ENCODE data around the gene SEC23B. TPM values are rescaled to one million over a fixed set of nuclear protein-coding genes. Genes with fewer than 3 reads are reported as not detected.

Gene SEC23B
- polyA plus RNA-seq, 2 of the 4 experiments (the other 2 are of a cell fraction), result 71.4 to 158 TPM

GRCh38 chr20:18566892-18567738 is 59.4 kb downstream of the SEC23B start, which contains the start of gene SMIM26 (continued):
- TF ChIP-seq, protein P1, sequence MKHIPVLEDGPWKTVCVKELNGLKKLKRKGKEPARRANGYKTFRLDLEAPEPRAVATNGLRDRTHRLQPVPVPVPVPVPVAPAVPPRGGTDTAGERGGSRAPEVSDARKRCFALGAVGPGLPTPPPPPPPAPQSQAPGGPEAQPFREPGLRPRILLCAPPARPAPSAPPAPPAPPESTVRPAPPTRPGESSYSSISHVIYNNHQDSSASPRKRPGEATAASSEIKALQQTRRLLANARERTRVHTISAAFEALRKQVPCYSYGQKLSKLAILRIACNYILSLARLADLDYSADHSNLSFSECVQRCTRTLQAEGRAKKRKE (CRISPR knock-in tag; IDR thresholded peaks at IDR 0.05; ENCODE audit: low read depth), result no peak
- TF ChIP-seq HEYL (CRISPR knock-in tag; IDR thresholded peaks at IDR 0.05) (no peak), CHD2 (IDR thresholded peaks at IDR 0.05; ENCODE audit: low read length, partially characterized antibody) (no peak), FOSB (CRISPR knock-in tag; IDR thresholded peaks at IDR 0.05) (no peak), EHF (CRISPR knock-in tag; IDR thresholded peaks at IDR 0.05) (peak; percentile 33; the same call in 1 of the 2 replicates), RCOR1 (IDR thresholded peaks at IDR 0.05; ENCODE audit: low read depth, low read length) (no peak), HOXB13 (CRISPR knock-in tag; IDR thresholded peaks at IDR 0.05; ENCODE audit: low read depth) (no peak), KDM5A (IDR thresholded peaks at IDR 0.05) (peak; percentile 56), JUNB (IDR thresholded peaks at IDR 0.05) (no peak), MAFK (IDR thresholded peaks at IDR 0.05; ENCODE audit: partially characterized antibody) (no peak), E2F6 (IDR thresholded peaks at IDR 0.05; ENCODE audit: borderline replicate concordance, low read depth) (peak; percentile 88), MYC (IDR thresholded peaks at IDR 0.05; ENCODE audit: borderline replicate concordance, low read length) (peak; percentile 82)

DNA sequence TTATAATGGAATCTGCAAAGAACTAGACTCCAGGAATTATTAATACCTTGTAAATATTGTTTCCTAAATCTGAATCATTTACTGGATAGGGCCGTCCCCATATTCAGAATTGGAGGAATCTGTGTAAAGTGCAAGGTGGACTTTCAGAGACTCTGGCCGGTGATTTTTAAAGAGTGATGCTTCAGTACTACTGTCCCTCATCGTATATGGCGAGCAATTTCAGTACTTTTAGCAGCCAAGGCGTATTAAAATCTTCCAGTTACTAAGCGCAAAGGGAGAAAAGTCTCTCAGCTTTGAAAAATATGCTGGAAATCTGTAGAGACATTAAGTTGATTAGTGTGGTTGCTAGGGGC is 60.0 kb downstream of the SEC23B start:
- Histone ChIP-seq H3K27ac (peak overlapping the region; percentile 85 to 94), H3K4me3 (peak overlapping the region; percentile 65), H3K4me2 (peak overlapping the region; percentile 78), H3K4me1 (peaks cover 12% of the 10 kb centered on the region; the same call in 1 of the 3 replicates), H3K9me3 (no peaks in the 10 kb centered on the region)
- ChIA-PET POLR2A (interaction anchor here (2.5 kb wide), 1 partner anchor 60 kb away, joined by 16 read pairs; the partner anchor contains the start of gene SEC23B), CTCF (no interaction called here)
- WGBS (ENCODE audit: missing lambda C conversion rate), result 4% methylated on average over 6 of the region's 6 CpGs
- DNase-seq (ENCODE audit: low read depth in 1 of 2, low spot score in 1 of 2) (peak in 1 of 2 experiments; percentile 26), ATAC-seq (peak; percentile 54 to 63; a peak in 5 of 6 replicates), FAIRE-seq (no peak)
- TF ChIP-seq KDM5A (IDR thresholded peaks at IDR 0.05), result peak; percentile 17; the same call in 1 of the 2 replicates
- 0 out of 2 replicates have a peak, but pooled peaks have one; percentile 39 for TF ChIP-seq PHF8 (IDR thresholded peaks at IDR 0.05; ENCODE audit: borderline replicate concordance, low read depth)
- no peak for TF ChIP-seq HES2 (IDR thresholded peaks at IDR 0.05)

- Histone ChIP-seq H3K27ac (no peak overlapping the region), H3K4me3 (no peak overlapping the region), H3K9me3 (no peaks in the 10 kb centered on the region), H3K4me2 (no peak overlapping the region), H3K4me1 (peaks cover 12% of the 10 kb centered on the region; the same call in 1 of the 3 replicates)
- WGBS (ENCODE audit: missing lambda C conversion rate), result 89% methylated on average over 2 of the region's 2 CpGs
- POLR2A ChIA-PET, result interaction anchor here (0.6 to 1.9 kb wide), 2 partner anchors 9 to 1166 kb away, joined by 3 to 5 read pairs; no protein-coding TSS in a partner anchor
- TF ChIP-seq TP53 (CRISPR knock-in tag; IDR thresholded peaks at IDR 0.05) (no peak), ZSCAN20 (CRISPR knock-in tag; IDR thresholded peaks at IDR 0.05) (no peak), EHMT2 (IDR thresholded peaks at IDR 0.05; ENCODE audit: low read depth) (no peak), CHD4 (IDR thresholded peaks at IDR 0.05; ENCODE audit: borderline replicate concordance) (no peak), BCL3 (IDR thresholded peaks at IDR 0.05) (no peak), ESRRA (IDR thresholded peaks at IDR 0.05; ENCODE audit: borderline replicate concordance, low read length) (no peak), RAD21 (conservative IDR thresholded peaks at IDR 0.05 in 1 of 2, IDR thresholded peaks at IDR 0.05 in 1 of 2) (no peak), MAX (IDR thresholded peaks at IDR 0.05) (no peak), CHD2 (IDR thresholded peaks at IDR 0.05; ENCODE audit: low read length, partially characterized antibody) (no peak), CBX2 (IDR thresholded peaks at IDR 0.05; ENCODE audit: borderline replicate concordance, low read depth) (no peak), EHF (CRISPR knock-in tag; IDR thresholded peaks at IDR 0.05) (no peak), ZFP36 (IDR thresholded peaks at IDR 0.05; ENCODE audit: borderline replicate concordance, partially characterized antibody) (no peak), NFE2L2 (conservative IDR thresholded peaks at IDR 0.05; ENCODE audit: low read length) (no peak)
- ATAC-seq (no peak), FAIRE-seq (no peak), DNase-seq (ENCODE audit: low read depth in 1 of 2, low spot score in 1 of 2) (no peak)
- CTCF ChIA-PET, result interaction anchor here (1.1 to 1.5 kb wide), 4 partner anchors 9 to 19 kb away, joined by 3 to 7 read pairs (median 3); partner anchors contain the start of gene DTD1
Measured at GRCh38 chr20:18571009-18571408, 63.3 kb downstream of the SEC23B start.
